Loucy (cell line): ENCODE measurements around the gene KCTD6.

Experiments used
- EZH2phosphoT487 ChIP-seq: fragments of 200-600 bp; IDR thresholded peaks from 2 replicates; pipeline ENCODE4 v1.6.1; 2018; ENCODE audit warnings: antibody characterized with exemption, mild to moderate bottlenecking, moderate library complexity, borderline replicate concordance
- TF ChIP-seq, protein P1 (sequence below): fragments of 200-600 bp; sonication (generic); conservative IDR thresholded peaks from 2 replicates; pipeline ENCODE4 v1.5.1; 2014; ENCODE audit warnings: mild to moderate bottlenecking, antibody characterized with exemption, low read length

DNA sequence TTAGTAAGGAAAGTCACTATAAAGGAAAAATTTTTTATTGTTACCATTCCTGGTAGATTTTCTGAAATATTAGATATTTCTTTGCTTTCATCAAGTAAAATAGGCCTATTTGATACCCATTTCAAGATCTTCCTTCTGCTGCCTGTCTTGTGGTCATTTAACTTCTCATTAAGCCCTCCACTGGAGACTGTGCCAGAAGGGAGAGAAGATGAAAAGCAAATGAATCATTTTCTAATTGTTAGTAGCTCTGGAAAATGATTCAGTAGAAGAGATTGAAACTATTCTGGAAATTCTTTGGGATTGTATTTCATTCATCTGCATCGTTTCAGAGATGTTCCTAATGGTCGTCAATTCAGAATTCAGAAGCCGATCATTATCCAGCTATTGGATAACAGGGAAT, 3.2 kb downstream of the KCTD6 start:
- TF ChIP-seq, protein P1, sequence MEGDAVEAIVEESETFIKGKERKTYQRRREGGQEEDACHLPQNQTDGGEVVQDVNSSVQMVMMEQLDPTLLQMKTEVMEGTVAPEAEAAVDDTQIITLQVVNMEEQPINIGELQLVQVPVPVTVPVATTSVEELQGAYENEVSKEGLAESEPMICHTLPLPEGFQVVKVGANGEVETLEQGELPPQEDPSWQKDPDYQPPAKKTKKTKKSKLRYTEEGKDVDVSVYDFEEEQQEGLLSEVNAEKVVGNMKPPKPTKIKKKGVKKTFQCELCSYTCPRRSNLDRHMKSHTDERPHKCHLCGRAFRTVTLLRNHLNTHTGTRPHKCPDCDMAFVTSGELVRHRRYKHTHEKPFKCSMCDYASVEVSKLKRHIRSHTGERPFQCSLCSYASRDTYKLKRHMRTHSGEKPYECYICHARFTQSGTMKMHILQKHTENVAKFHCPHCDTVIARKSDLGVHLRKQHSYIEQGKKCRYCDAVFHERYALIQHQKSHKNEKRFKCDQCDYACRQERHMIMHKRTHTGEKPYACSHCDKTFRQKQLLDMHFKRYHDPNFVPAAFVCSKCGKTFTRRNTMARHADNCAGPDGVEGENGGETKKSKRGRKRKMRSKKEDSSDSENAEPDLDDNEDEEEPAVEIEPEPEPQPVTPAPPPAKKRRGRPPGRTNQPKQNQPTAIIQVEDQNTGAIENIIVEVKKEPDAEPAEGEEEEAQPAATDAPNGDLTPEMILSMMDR = no peak
- no peak for TF ChIP-seq EZH2phosphoT487
